HG02870 (cell line): Measurements from ENCODE around the gene AHNAK2.

ENCODE experiments used
- ATAC-seq: cut with Tn5 transposase; IDR thresholded peaks from one replicate; pipeline ENCODE4 v1.9.1; 2021; ENCODE audit warnings: mild to moderate bottlenecking, moderate library complexity; ENCODE audit not compliant: unreplicated experiment

The AHNAK2 gene

DNA sequence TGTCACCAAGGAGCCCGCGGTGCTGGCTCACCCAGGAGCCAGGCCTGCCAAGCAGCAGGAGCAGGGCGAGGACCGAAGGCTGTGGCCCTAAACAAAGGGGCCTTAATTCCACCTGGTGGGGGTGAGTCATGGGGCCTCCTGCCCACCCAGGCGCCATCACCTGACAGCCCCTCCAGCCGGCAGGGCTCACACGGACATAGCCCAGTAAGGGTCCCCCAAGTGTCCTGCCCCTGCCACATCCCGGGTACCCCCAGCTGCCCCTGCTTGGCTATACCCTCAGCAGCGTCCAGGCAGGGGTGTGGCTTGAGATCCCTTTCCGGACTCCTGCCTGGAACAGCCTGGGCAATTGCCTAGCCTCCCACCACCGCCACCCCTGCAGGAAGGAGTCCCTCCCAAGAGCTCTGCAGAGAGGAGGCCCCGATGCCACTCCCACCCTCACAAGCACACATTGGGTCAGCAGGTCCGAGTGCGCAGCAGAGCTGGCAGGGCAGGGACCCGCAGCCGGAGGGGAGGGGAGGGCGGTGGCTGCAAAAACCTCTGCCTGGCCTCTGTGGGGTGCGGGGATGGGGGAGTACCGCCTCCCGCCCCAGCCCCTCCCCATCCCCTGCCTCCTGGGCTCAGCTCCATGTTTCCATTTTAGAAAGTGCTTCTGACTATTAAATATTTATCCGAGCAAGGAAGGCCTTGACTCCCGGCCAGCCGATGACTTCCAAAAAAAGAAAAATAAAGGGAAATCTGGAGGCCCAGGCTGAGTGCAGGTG, 4.6 kb downstream of the AHNAK2 start:
- no peak for ATAC-seq

DNA sequence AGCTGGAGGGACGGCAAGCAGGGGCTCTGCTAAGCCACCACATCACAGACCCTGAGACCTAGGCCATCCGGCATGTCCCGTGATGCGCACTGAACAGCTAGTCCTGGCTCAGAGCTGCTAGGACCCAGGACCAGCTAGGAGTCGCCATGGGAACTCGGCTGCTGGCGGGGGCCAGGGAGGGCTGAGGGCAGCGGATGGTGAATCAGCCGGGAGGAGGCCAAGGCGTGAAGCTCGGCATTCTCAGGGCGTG, 5.1 kb downstream of the AHNAK2 start:
- no peak for ATAC-seq

DNA sequence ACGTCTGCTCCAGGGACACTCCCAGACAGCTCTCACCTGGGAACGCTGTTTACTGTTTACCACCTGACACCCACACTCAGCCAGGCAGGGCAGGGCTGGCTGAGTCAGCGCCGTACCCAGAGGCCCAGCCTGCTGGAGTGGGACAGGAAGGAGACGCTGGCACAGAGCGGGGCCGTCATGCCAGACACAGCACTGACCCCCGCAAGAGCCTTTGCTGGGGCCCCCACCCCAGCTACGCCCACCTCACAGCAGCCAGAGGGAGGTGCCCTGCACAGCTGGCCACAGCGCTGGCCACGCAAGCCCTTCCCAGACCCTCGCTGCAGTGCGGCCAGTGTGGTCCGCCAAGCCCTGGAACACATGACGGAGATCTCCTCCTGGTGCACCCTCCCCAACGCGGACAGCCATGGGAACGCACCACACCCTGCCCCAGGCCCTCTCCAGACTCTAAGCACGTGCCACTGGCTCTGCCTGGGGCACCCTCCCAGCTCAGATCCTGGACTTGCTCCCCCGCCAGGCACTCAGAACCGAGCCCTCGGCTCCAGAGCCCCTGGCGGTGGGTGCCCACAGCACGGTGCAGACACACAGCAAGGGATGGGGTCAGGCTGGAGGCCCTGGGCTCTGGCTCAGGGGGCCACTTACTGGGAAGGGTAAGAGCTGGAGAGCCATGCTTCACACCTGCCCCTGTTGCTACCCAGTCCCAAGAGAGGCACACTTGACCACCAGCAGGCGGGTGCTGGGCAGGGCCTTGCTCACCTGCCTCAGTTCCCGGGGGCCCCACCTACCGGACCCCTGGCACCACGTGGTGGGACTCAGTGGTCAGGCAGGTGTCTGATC, 5.7 kb downstream of the AHNAK2 start:
- ATAC-seq, result no peak

DNA sequence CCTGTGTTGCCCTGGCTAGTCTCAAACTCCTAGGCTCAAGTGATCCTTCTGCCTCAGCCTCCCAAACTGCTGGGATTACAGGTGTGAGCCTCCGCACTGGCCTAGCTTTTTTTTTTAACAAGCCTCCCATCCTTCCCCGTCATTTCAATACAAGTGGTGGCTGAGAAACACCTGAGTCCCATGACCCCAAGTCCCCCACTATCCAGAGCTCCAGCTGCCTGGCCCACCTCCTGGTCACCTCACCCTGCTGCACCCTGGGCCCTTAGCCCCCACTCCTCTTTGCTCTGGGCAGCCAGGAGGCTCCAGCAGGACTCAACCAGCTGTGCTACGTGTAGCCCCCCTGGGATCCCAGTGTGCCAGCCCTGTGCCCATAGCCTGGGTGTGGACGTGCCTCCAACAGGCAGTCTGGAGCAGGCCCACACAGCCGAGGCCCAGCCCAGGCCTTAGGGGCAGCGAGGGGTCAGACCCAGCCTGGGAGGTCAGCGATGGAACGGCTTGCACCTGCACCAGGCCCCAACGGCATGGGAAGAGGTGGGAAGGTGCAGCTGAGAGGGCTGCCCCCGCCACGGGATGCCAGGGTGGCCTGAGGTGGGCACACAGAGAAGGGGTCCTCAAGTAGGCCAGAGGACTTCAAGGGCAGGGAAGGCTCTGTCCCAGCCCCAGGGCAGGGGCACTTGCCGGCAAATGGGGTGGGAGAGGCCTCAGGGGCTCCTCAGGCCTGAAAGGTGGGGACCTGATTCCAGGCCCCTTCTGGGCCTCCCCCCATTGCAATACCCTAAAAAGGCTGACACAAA, 6.5 kb downstream of the AHNAK2 start:
- ATAC-seq, result no peak

DNA sequence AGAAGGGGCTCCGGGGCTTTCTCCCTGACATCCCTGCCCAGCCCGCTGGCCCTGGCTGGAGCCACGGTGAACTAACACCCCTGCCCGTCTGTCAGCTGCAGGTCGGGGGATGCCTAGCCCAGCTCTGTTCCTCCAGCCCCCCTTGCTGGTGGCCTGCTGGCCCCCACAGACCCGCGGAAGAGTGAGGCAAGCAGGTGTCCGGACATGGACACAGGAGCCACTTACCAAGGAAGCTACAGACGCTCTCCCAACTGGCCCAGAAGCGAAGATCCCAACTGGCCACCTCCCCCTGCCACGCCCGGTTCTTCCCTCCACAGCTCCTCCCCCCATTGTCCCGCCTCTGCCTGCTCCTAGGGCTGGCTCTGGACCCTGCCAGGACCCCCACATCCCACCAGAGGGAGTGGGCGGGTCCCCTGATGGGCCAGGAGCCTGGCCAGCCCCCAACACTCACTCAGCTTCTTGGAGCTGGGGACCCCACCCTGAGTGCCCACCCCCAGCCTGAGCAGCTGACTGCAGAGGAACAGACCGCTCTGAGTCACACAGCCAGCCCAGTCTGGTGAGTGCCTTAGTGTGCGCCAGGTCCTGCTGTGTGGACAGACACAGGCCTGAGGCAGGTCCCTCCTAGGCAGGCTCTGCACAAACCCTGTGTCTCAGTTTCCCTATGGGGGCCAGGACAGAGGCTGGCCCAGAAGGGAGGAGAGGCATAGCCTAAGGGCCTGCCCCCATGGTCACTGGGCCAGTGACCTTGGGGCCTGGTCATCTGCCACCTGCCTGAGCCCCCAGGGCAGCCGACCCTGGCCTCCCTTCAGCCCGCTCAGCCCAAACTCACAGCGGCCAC, 7.7 kb downstream of the AHNAK2 start:
- no peak for ATAC-seq

DNA sequence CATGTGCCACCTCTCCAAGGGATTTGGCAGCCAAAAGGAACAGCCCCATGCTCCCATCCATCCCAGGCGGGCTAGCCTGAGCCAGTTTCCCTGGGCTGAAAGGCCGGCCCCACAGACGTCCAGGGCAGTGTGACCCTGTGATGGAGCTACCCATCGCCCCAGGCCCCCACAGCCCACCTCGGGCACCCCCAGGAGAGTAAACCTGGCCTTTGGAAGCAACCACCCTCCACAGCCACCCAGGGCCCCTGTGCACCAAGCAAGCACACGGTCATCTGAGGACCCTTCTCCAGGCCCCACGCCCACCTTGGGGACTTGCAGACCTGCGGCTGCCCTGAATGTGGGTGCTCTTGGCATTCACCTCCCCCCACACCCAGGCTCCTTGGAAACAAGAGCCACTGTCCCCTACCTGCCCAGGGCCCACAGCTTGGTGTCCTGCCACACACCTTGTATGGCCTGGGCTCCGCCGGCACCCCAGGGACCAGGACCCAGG, 8.4 kb downstream of the AHNAK2 start:
- no peak for ATAC-seq

DNA sequence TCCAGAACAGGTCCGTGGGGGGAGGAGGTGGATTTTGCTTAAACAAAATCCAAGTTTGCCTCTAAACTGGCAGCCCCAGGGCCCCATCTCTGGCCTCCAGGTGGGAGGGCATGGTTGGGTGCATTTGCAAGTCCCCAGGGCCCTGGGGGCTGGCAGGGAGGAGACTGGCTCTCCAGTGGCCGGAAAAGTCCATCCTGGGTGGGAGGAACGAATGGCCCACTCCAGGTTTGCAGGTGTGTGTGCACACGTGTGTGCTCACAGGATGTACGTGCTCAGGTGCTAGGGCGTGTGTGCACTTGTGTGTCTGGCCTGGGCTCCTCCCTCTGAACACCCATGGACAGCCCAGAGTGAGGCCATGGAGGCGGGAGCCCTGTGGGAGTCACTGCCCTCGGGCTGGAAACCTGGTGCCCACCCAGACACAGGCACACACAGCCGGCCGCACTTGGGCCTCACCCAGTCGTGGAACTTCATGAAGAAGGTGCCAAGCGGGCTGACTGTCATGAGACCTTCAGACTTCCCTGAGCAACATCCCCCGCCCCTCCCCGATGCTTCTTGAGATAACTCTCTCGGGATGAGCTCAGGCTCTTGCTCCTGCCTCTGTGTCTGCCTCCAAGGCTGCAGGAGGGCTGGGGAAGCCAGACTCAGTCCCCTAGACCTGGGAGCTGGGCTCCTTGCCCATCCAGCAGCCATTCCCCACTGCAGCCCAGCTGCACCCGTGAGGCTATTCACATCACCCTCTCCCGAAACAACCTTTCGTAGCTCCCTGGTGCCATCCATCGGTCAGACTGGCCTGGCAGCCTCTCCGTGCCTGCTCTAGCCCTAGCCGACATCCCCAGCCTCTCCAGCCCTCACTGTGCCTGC, 9.4 kb downstream of the AHNAK2 start:
- ATAC-seq, result no peak

DNA sequence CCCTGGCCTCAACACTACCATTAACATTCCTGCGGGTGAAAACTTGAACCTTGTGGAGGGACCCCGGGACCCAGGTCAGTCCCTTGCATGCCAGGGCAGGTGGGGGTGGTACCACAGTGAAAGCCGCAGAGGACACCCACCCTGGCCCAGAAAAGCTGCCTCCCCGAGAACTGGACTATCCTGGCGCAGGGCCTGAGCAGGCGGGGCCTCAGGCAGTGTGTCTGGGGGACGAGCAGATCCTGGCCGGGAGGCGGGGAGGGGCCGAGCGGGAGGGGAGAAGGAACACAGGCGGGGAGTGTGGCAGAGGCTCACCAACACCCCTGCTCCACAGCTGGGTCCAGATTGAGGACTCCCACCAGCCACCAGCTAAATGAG, 10.0 kb downstream of the AHNAK2 start:
- no peak for ATAC-seq

DNA sequence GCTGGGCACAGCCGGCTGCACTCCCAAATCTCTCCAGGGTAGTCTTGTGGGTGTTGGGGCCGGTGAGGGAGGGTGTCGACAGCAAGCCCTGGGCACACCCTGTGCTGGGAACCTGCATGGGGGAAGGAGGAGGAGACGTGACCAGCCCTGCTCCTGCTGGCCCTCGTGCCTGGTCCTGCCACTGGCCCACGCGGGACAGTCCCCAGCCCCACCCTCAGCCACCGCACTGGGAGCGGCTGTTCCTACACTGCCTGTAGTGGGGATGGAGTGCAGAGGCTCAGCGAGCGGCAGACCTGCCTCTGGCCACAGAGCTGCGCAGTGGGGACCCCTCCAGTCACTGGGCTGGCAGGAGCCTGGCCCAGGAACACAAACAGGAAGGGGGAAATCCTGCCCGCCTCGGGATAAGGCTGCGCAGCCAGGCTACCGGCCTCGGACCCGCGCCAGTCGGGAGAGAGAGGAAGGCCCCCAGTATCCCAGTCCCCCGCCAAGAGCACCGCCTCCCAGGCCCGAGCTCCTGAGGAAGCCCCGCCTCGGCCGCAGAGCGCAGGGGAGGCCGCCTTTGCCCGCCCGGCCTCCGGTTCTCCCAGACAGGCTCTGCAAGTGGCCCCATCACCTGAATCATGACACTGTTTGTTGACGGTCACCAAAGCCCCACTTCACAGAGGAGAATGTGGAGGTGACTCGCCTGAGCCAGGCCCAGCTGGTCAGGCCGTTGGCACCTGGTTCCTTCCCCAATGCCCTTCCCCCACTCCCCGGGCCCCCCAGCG, 10.6 kb downstream of the AHNAK2 start:
- no peak for ATAC-seq

DNA sequence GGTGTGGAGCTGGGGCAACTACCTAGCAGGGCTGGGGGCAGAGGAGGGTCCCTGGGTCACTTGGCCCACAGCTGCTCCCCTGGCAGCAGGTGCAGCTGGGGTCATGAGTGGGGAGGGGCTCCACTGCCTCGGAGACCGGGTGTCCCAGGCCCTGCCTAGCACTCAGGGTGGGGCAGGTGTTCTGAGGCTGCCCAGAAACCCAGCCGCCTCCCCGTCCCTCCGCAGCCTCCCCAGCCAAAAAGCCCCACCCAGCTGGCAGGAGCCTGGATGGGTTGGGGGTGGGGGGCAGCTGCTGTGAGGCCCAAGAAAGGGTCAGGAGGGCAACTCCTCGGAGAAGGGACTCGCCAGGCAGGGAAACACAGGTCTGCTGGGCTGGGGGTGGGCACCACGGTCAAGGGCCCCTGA, 11.2 kb downstream of the AHNAK2 start:
- ATAC-seq, result no peak

DNA sequence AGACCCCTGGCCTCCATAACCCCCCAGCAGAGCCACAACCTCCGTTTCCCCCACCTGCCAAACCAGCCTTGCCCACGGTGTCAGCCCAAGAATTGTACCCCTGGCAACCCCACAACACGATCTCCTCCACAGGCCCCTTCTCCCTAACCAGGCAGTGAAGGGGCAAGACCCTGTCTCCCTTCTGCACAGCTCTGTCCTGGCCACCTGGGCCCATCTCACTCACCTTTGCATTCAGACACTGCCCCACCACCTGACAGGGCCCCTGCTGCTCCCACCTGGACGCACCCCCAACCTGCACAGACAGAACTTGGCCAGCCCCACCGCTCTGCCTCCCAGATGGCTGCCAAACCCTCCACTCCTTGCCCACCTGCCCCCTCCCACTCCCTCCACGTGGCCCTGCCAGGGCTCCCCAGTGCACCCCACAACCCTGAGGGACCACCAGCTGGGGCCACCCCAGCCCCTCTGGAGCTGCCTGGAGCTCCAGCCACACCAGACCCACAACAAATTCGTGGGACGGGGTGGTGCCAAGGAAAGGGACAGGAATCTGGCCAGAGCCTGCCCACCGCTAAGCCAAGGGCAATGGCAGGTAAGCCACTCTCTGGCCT, 11.8 kb downstream of the AHNAK2 start:
- ATAC-seq, result no peak

DNA sequence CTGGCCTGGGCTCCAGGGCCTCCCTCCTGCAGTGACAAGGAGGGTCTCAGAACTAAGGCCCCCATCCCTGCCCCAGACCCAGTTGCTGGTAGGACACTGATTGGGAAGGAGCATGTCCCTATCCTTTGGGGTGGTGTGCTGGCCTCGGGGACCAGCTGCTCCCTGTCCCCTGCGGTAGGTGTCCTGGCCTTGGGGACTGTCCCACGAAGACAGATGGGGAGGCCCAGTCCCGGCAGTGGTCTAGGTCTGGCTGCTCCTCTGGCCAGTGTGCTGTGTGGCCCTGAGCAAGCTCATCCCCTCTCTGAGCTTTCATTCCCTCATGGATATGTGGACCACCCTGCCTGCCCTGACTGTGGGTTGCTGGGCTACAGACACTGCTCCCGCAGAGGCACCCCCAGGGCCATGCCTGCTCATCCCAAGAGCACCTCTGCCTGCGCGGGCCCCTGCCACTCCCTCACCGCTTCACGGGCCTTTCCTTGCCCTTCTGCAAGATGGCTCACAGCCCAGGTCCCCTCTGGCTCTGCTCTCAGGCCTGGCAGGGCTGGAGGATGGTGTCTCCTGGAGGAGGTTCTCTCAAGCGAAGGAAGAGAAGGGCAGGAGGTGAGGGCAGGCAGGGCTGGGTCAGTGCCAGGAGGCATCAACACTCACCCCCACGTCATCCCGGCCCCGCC, 12.5 kb downstream of the AHNAK2 start:
- no peak for ATAC-seq

DNA sequence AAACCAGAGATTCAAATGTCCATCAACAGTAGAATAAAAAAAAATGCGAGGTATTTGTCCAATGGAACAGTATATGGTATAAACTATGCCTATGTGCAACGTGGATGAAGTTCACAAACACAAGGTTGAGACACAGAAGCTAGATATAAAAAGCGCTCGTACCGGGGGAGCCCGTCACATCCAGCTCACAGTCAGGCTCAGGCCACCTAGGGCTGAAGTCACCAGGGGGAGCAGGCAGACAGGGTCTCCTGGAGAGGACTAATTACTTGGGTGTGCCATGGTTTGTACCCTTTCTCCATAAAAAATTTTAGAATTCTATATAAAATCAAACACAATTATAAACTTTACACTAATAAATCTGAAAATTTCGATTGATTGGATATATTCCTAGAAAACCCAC, 13.6 kb downstream of the AHNAK2 start:
- no peak for ATAC-seq

DNA sequence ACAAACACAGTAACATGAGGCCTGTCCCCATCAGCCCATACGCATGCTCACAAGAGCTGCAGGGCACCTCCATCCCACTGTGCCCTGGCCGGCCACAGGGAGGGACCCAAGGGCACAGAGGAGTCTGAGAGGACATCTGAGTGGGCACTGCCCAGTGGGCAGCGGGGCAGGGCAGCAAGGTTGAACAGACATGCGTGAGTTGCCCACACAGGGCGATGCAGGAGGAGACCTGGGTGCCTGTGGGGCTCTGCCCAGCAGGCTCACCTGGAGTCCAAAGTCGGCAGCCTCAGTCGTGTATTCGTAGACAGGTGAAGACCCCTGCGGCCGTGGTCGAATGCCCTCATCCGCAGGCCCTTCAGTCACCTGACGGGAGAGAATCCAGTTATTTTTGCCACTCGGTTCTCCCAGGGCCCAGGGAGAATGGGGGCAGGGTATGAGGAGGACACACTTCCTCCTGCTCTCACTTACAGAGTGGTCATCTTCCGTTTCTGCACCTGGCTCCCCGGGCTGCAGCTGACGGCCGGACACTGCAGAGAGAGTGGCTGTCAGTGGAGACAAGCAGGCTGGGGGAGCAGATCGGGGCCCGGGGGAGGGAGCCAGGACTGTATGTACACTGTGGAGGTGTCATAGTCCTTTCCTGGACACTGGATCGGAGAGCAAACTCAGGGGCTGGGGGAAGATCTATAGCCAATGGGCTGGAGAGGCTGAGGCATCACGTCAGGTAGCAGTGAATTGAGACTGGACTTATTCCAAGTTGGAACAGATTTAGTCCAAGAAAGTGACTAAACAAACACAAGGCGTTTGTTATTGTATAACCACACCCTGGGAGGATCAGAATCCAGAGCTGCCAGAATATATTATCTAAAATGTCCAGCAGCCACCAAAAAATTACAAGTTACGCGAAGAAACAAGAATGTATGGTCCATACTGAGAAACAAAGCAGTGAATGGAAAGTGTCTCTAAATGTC, 20.7 kb downstream of the AHNAK2 start:
- ATAC-seq, result no peak

DNA sequence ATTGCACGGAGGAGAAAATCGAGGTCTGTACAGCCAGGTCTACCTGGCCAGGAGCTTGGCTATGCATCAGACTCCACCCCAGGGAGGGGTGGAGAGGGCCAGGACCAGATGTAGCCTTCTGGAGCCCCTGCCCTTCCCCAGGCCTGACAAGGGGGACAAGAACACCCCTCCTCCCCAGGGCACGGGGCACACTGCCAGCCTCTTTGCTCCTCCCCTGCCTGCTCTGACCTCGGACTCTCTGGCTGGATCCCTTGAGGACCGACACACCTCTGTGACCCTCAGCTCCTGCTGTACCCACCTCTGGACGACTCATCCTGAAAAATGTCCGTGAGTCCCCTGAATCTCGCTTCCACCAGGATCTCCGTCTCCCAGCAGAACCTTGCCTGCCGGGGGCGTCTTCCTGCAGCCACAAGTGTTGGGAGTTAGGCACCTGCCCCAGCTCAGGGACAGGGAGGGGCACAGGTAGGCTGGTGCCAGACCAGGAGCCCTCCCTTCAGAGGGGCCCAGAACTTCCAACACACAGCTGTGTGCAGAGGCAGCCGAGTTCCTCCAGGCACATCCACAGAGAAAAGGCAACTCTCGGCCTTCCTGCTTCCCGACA, 21.8 kb downstream of the AHNAK2 start:
- ATAC-seq, result no peak

DNA sequence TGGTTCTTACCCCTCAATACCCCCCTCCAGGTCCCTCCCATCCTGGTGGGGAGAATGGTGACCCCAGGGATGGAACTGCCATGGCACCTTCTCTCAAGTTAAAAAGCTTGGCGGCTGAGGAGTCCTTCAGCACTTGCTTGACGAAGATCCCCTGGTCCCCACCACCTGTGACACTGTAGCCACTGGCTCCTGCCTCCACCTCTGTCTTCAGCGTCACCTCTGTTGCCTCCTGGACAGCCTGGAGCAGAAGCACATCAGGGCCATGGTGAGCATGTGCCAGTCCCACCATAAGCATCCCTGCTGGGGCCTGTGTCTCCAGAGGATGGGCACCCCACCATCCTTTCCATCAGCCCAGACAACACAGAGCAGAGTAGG, 22.8 kb downstream of the AHNAK2 start:
- no peak for ATAC-seq
